HS-27A (cell line): ENCODE data around the gene OTOP1.
"Not testable (repeated sequence)": the region's sequence is repeated elsewhere in the genome, so short reads cannot be mapped to it uniquely, and the experiment has no call there.

Experiments used
- DNase-seq: peaks from one replicate; pipeline ENCODE4 v3.0.0-alpha.2; 2012; ENCODE audit warnings: low read depth, missing footprints

OTOP1 gene

GRCh38 chr4:4160956-4161665 lies 65.6 kb downstream of the OTOP1 start:
- not testable (repeated sequence) for DNase-seq

DNA sequence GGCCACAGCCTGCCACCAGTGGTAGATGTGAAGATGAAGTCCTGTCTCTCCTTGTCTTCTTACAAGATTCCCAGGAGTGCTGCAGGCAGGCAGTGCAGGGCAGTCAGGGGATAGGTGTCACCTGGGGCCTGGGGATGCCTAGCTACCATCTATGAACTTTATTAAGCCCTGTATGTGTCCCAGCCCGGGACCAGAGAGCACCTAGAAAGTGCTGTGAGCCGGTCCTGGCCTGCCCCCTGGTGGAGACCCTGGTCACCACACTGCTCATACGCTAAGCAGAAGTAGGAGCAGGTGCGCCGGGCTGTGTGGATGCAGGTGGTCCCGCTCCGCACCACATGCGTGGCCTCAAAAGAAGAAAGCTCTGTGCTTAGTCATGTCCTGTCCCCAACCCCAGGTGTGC lies 81.1 kb downstream of the OTOP1 start:
- DNase-seq, result not testable (repeated sequence)

- DNase-seq, result not testable (repeated sequence)
These were observed 83.4 kb downstream of the OTOP1 start for GRCh38 chr4:4143376-4143775.

GRCh38 chr4:4142679-4143078 lies 84.0 kb downstream of the OTOP1 start:
- DNase-seq, result not testable (repeated sequence)

- DNase-seq, result not testable (repeated sequence)
These were observed 85.5 kb downstream of the OTOP1 start for GRCh38 chr4:4141186-4141585.
